GM12878 (cell line): ENCODE results near the gene UBE2E3. TPM values are rescaled to one million over a fixed set of nuclear protein-coding genes. Genes with fewer than 3 reads are reported as not detected.

ENCODE experiments used
- ATAC-seq: fragments of 200-7000 bp; cut with Tn5 transposase; 3 replicates; pipeline ENCODE4 v1.9.1; 2020; ENCODE audit warnings: mild to moderate bottlenecking, moderate library complexity
- Bru-seq: library from RNA; stranded (reverse); fragments of 400-500 nt; gene quantifications from one replicate; lab custom pipeline; 2021; lab: Mats Ljungman, UMichigan
- BruChase-seq, 2 experiments: library from RNA; stranded (reverse); fragments of 400-500 nt; gene quantifications; one replicate each; lab custom pipeline; 2021; lab: Mats Ljungman, UMichigan
- BruUV-seq: library from RNA; stranded (reverse); fragments of 400-500 nt; replicated peaks from 2 replicates; lab custom pipeline; 2021; lab: Mats Ljungman, UMichigan
- CTCF ChIA-PET: fragments of 300-600 bp; sonication (Branson Sonifier 250); formaldehyde crosslinking; extraction: SDS; loops from one replicate; lab custom pipeline; 2021; ENCODE audit warnings: inconsistent platforms; lab: Yijun Ruan, JAX
- POLR2A ChIA-PET: fragments of 350-600 bp; formaldehyde crosslinking; extraction: SDS; loops from one replicate; lab custom pipeline; 2021; ENCODE audit warnings: inconsistent platforms; lab: Charles Lee
- RAD21 ChIA-PET: fragments of 300-600 bp; sonication (Branson Sonifier 250); formaldehyde crosslinking; loops from one replicate; lab custom pipeline; 2023; ENCODE audit warnings: antibody characterized with exemption; ENCODE audit not compliant: unreplicated experiment; lab: Charles Lee
- SMC1A ChIA-PET: fragments of 300-600 bp; sonication (Branson Sonifier 250); formaldehyde crosslinking; loops from one replicate; lab custom pipeline; 2023; ENCODE audit not compliant: unreplicated experiment, uncharacterized antibody; lab: Charles Lee
- DNase-seq: peaks from one replicate; pipeline ENCODE4 v3.0.0-alpha.2; 2011; ENCODE audit warnings: low read depth, low spot score
- FAIRE-seq: peaks from 3 replicates; lab custom pipeline; 2011; peaks lifted over from hg19 to GRCh38; lab: Jason Lieb, UNC
- H2AFZ ChIP-seq: 2 replicates; pipeline ENCODE4 v1.6.0; 2011; ENCODE audit warnings: low read depth, low read length, control low read depth; ENCODE audit not compliant: control insufficient read depth
- H3K27ac ChIP-seq: 2 replicates; pipeline ENCODE4 v1.5.1; 2011; ENCODE audit warnings: control low read depth; ENCODE audit not compliant: control insufficient read depth, insufficient read depth
- H3K27me3 ChIP-seq, 2 experiments: replicated peaks in 1 of 2; 2 replicates each; pipeline versions ENCODE4 v1.6.0 to v1.6.1; 2011; ENCODE audit warnings: low read length in 1 of 2; ENCODE audit not compliant: control insufficient read depth in 2 of 2, insufficient read depth in 2 of 2
- H3K36me3 ChIP-seq, 2 experiments: 2 replicates each; pipeline ENCODE4 v1.5.1; 2011; ENCODE audit warnings: low read length in 1 of 2; ENCODE audit not compliant: control insufficient read depth in 2 of 2, insufficient read depth in 2 of 2
- H3K4me1 ChIP-seq: 2 replicates; pipeline ENCODE4 v1.6.1; 2011; ENCODE audit warnings: mild to moderate bottlenecking, low read length, moderate library complexity, mixed read lengths; ENCODE audit not compliant: control insufficient read depth, insufficient read depth
- H3K4me2 ChIP-seq: 2 replicates; pipeline ENCODE4 v1.6.0; 2011; ENCODE audit warnings: control low read depth; ENCODE audit not compliant: control insufficient read depth, insufficient read depth
- H3K4me3 ChIP-seq: fragments of 200-600 bp; sonication (generic); 2 replicates; pipeline ENCODE4 v1.5.1; 2016
- H3K79me2 ChIP-seq: 2 replicates; pipeline ENCODE4 v1.6.0; 2011; ENCODE audit warnings: low read length; ENCODE audit not compliant: control insufficient read depth, insufficient read depth
- H3K9ac ChIP-seq: 2 replicates; pipeline ENCODE4 v1.8.0; 2011; ENCODE audit warnings: low read length, control low read depth, mixed read lengths; ENCODE audit not compliant: control insufficient read depth, insufficient read depth
- H3K9me3 ChIP-seq: replicated peaks from 3 replicates; pipeline ENCODE4 v1.5.1; 2011; ENCODE audit warnings: mild to moderate bottlenecking, low read length; ENCODE audit not compliant: control insufficient read depth, insufficient read depth
- H4K20me1 ChIP-seq: 2 replicates; pipeline ENCODE4 v1.6.0; 2011; ENCODE audit not compliant: control insufficient read depth, insufficient read depth
- ATF2 ChIP-seq: IDR thresholded peaks from 2 replicates; pipeline ENCODE4 v1.6.1; 2012; ENCODE audit warnings: low read length, inconsistent platforms
- BACH1 ChIP-seq: fragments of 450-650 bp; IDR thresholded peaks from 2 replicates; pipeline ENCODE4 v1.6.1; 2017; ENCODE audit warnings: mild to moderate bottlenecking, borderline replicate concordance
- BCL11A ChIP-seq: IDR thresholded peaks from 2 replicates; pipeline ENCODE4 v1.6.1; 2011; ENCODE audit warnings: low read depth, low read length
- CEBPB ChIP-seq, 2 experiments: fragments of 150-350 bp in 1 of 2; IDR thresholded peaks; 2 replicates each; pipeline ENCODE4 v1.6.1; 2012 to 2014; ENCODE audit warnings: low read depth in 2 of 2, low read length in 2 of 2, borderline replicate concordance in 1 of 2, inconsistent platforms in 1 of 2
- IRF5 ChIP-seq: fragments of 450-650 bp; IDR thresholded peaks from 2 replicates; pipeline ENCODE4 v1.6.1; 2017; ENCODE audit warnings: borderline replicate concordance
- MEF2A ChIP-seq: IDR thresholded peaks from 2 replicates; pipeline ENCODE4 v1.6.1; 2011; ENCODE audit warnings: low read depth, mild to moderate bottlenecking, low read length, moderate library complexity; ENCODE audit not compliant: insufficient read depth
- MLLT1 ChIP-seq: fragments of 450-650 bp; IDR thresholded peaks from 2 replicates; pipeline ENCODE4 v1.6.1; 2016; ENCODE audit warnings: mild to moderate bottlenecking
- NFIC ChIP-seq: IDR thresholded peaks from 2 replicates; pipeline ENCODE4 v1.6.1; 2012; ENCODE audit warnings: low read depth, mild to moderate bottlenecking, inconsistent platforms, low read length, moderate library complexity
- POLR2A ChIP-seq: IDR thresholded peaks from 2 replicates; pipeline ENCODE4 v1.6.1; 2011; ENCODE audit warnings: low read depth, mild to moderate bottlenecking, low read length
- RBBP5 ChIP-seq: fragments of 200-600 bp; sonication (generic); conservative IDR thresholded peaks from 2 replicates; pipeline ENCODE4 v1.6.1; 2016
- SMAD5 ChIP-seq: IDR thresholded peaks from 2 replicates; pipeline ENCODE4 v1.6.1; 2016; ENCODE audit warnings: antibody characterized with exemption, low read depth
- SPI1 ChIP-seq: IDR thresholded peaks from 2 replicates; pipeline ENCODE4 v1.6.1; 2011; ENCODE audit warnings: low read depth, mild to moderate bottlenecking, low read length, moderate library complexity, borderline replicate concordance; ENCODE audit not compliant: insufficient read depth
- ZSCAN29 ChIP-seq: fragments of 450-650 bp; IDR thresholded peaks from 2 replicates; pipeline ENCODE4 v1.6.1; 2017; ENCODE audit warnings: mild to moderate bottlenecking, moderate library complexity
- ZZZ3 ChIP-seq: IDR thresholded peaks from 2 replicates; pipeline ENCODE4 v1.6.1; 2011; ENCODE audit warnings: low read depth; ENCODE audit not compliant: control insufficient read depth, insufficient read length
- WGBS: methylation state at CpG from one replicate; pipeline ENCODE4 v1.1.6; 2016; ENCODE audit warnings: low lambda C conversion rate; ENCODE audit not compliant: insufficient replicate concordance, insufficient coverage; ENCODE audit errors: missing lambda C conversion rate; 5-methylcytosine and 5-hydroxymethylcytosine counted together
- in situ Hi-C: fragments of 300-500 bp; cut with MboI; formaldehyde crosslinking; loops from 9 replicates; pipeline ENCODE4 v1.14.3; 2018; ENCODE audit warnings: mixed read lengths
- intact Hi-C: fragments of 100-400 bp; cut with micrococcal nuclease; formaldehyde crosslinking; loops from one replicate; pipeline ENCODE4 v1.14.2; 2022; ENCODE audit not compliant: unreplicated experiment
- long read RNA-seq, 2 experiments: library from polyadenylated mRNA; unstranded; transcript quantifications; one replicate each; pipeline ENCODE4 v2.0.0, GENCODE V29; 2019 to 2020
- polyA minus RNA-seq, 3 experiments: library from RNA; depleted of rRNA, polyadenylated mRNA; stranded (reverse); fragments of >200 nt; gene quantifications; 2 replicates each; pipeline ENCODE4 v1.2.3, GENCODE V29; 2011
- polyA plus RNA-seq, 11 experiments: library from polyadenylated mRNA; depleted of rRNA in 4 of 11; unstranded in 6 of 11; stranded (reverse) in 5 of 11; fragments of >200 nt; fragmentation: Nextera tagmentation in 4 of 11; fragmentation: Illumina TruSeq in 1 of 11; extraction: Ambion mirVana in 4 of 11; extraction: Trizol in 1 of 11; gene quantifications; 1 replicate in 1 of 11; 2 replicates in 10 of 11; pipeline versions ENCODE4 v1.2.1 to v1.2.3, GENCODE V29; 2011 to 2016; ENCODE audit warnings: inconsistent platforms in 2 of 11, missing spikeins in 2 of 11, low read depth in 1 of 11
- total RNA-seq, 4 experiments: library from RNA; depleted of rRNA in 3 of 4; stranded (reverse); fragments of >200 nt in 3 of 4; fragmentation: Illumina TruSeq in 1 of 4; extraction: Trizol in 1 of 4; gene quantifications; 2 replicates each; pipeline versions ENCODE4 v1.2.1 to v1.2.3, GENCODE V29; 2013 to 2021

UBE2E3 gene
- total RNA-seq (2013; cell fraction: nucleolus; rRNA removed) = 4.8 and 4.9 TPM in 2 replicates
- total RNA-seq (2014; rRNA removed) (23.4 and 24.5 TPM in 2 replicates), total RNA-seq (2014; rRNA removed; fragmentation: Illumina TruSeq; extraction: Trizol) (17.1 and 18.5 TPM in 2 replicates), total RNA-seq (2021) (22.4 and 27.0 TPM in 2 replicates), polyA plus RNA-seq (2011; rRNA removed) (46.4 and 49.8 TPM in 2 replicates), polyA plus RNA-seq (2014; fragmentation: Illumina TruSeq; extraction: Trizol) (50.0 and 73.9 TPM in 2 replicates), polyA plus RNA-seq (2014; fragmentation: Nextera tagmentation; extraction: Ambion mirVana) (10 to 100 TPM; 14.9 to 22.7 TPM), polyA plus RNA-seq (2014; rRNA removed) (24.0 and 29.9 TPM in 2 replicates), polyA plus RNA-seq (2016; fragmentation: Nextera tagmentation; extraction: Ambion mirVana) (10 to 100 TPM; 27.9 to 37.9 TPM), polyA minus RNA-seq (2011; rRNA and poly(A)+ RNA removed) (16.8 and 19.4 TPM in 2 replicates), Bru-seq, nascent RNA (percentile 72 among the genes with signal in this experiment), BruChase-seq, experiment 1, labeled RNA remaining after a 6-hour chase (percentile 64 among the genes with signal in this experiment), BruChase-seq, experiment 2, labeled RNA remaining after a 2-hour chase (percentile 67 among the genes with signal in this experiment)
- 22.3 TPM for polyA plus RNA-seq (2011; ENCODE audit: low read depth)
- 31.4 and 34.4 TPM in 2 replicates for polyA plus RNA-seq (2011; cell fraction: cytosol; rRNA removed)
- 31.3 and 37.2 TPM in 2 replicates for polyA plus RNA-seq (2011; cell fraction: nucleus; rRNA removed)
- polyA plus RNA-seq (2012) = 30.8 and 34.1 TPM in 2 replicates
- 5.1 and 11.1 TPM in 2 replicates for polyA minus RNA-seq (2011; cell fraction: cytosol; rRNA and poly(A)+ RNA removed)
- polyA minus RNA-seq (2011; cell fraction: nucleus; rRNA and poly(A)+ RNA removed) = 10.5 and 19.1 TPM in 2 replicates
- long read RNA-seq, experiment 1, transcript UBE2E3-202 (6 exons, 1,570 nt) = major isoform, 23 of 35 reads
- long read RNA-seq, experiment 1, partial matches to known transcripts = 1 of 35 reads
- long read RNA-seq, experiment 1, other reads (novel, unspliced or antisense) = 3 of 35 reads
- long read RNA-seq, experiment 2, transcript UBE2E3-202 (6 exons, 1,570 nt) = major isoform, 36 of 68 reads
- long read RNA-seq, experiment 2, partial matches to known transcripts = 25 of 68 reads
- long read RNA-seq, experiment 2, other reads (novel, unspliced or antisense) = 5 of 68 reads

GRCh38 chr2:180980106-180980942 is at the start of gene UBE2E3:
Gene UBE2E3 (plus strand): TSS chr2:180980605. CDS start chr2:180982043, 1,438 bp downstream.
- ChIA-PET POLR2A (interaction anchor here (0.6 to 1.7 kb wide), 5 partner anchors 10 to 528 kb away, joined by 3 to 6 read pairs (median 5); no protein-coding TSS in a partner anchor), CTCF (interaction anchor here (0.6 to 3.5 kb wide), 16 partner anchors 9 to 911 kb away, joined by 3 to 14 read pairs (median 4); partner anchors contain the start of gene ITPRID2), RAD21 (interaction anchor here (0.6 to 2.9 kb wide), 11 partner anchors 9 to 856 kb away, joined by 3 to 9 read pairs (median 4); no protein-coding TSS in a partner anchor), SMC1A (interaction anchor here (1.1 to 2.9 kb wide), 8 partner anchors 9 to 480 kb away, joined by 3 to 11 read pairs (median 4); no protein-coding TSS in a partner anchor)
- Histone ChIP-seq H3K27me3 (no peaks in the 10 kb centered on the region; a peak in 1 of 4 replicates), H3K4me1 (peaks cover 8% of the 10 kb centered on the region), H3K36me3 (no peaks in the 10 kb centered on the region), H2AFZ (peak within 1 kb of the TSS; percentile 70), H3K79me2 (peaks cover 2% of the 10 kb centered on the region), H4K20me1 (no peaks in the 10 kb centered on the region), H3K9ac (peak within 1 kb of the TSS; percentile 82), H3K4me2 (peak within 1 kb of the TSS; percentile 82), H3K9me3 (no peaks in the 10 kb centered on the region), H3K4me3 (peak within 1 kb of the TSS; percentile 76), H3K27ac (0 out of 2 replicates have a peak within 1 kb of the TSS, but pooled peaks have one; percentile 10)
- 1% methylated on average over 64 of the region's 106 CpGs for WGBS
- DNase-seq (no peak), ATAC-seq (peak; percentile 87), FAIRE-seq (no peak)
- in situ Hi-C loops = no loop called here
- BruUV-seq = no TSS peak
- intact Hi-C loops = loop anchor here (2.0 to 10.0 kb wide), 7 partner anchors 57 to 973 kb away; partner anchors contain the start of genes CWC22 and ITPRID2
- no peak for TF ChIP-seq RBBP5
- TF ChIP-seq MEF2A = no peak
- TF ChIP-seq ZZZ3 = no peak
- no peak for TF ChIP-seq SPI1
- TF ChIP-seq CEBPB (IDR thresholded peaks at IDR 0.05; ENCODE audit: borderline replicate concordance in 1 of 2, low read depth in 2 of 2, low read length in 2 of 2) = no peak
- no peak for TF ChIP-seq ZSCAN29
- TF ChIP-seq BCL11A = no peak
- no peak for TF ChIP-seq NFIC
- TF ChIP-seq SMAD5 = no peak
- TF ChIP-seq MLLT1 = no peak
- TF ChIP-seq ATF2 = no peak
- peak; percentile 64; the same call in 1 of the 2 replicates for TF ChIP-seq BACH1
- no peak for TF ChIP-seq IRF5
- peak; percentile 70; the same call in 1 of the 2 replicates for TF ChIP-seq POLR2A
